ENCODE data around the gene CHMP2A. TPM values are rescaled to one million over a fixed set of nuclear protein-coding genes. Genes with fewer than 3 reads are reported as not detected.

The CHMP2A gene
- total RNA-seq, 1 experiment from 2014 or later, result 112 TPM

DNA sequence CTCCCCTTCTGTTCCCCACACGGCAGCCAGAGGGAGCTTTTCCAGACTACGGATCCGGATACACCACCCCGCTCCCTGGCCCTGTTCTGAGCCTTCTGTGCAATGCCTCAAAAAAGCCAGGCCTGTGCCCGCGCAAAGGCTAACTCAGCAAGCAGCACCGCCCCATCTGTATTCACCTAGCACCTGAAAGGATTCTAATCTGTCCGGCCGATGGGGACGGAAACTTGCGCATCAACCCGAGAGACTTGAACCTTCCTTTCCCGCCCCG lies 35.9 kb downstream of the CHMP2A start:
- no peaks in the 10 kb centered on the region for H3K9me3 Mint-ChIP-seq (ENCODE audit: unreplicated experiment)
- TF ChIP-seq, protein P1, sequence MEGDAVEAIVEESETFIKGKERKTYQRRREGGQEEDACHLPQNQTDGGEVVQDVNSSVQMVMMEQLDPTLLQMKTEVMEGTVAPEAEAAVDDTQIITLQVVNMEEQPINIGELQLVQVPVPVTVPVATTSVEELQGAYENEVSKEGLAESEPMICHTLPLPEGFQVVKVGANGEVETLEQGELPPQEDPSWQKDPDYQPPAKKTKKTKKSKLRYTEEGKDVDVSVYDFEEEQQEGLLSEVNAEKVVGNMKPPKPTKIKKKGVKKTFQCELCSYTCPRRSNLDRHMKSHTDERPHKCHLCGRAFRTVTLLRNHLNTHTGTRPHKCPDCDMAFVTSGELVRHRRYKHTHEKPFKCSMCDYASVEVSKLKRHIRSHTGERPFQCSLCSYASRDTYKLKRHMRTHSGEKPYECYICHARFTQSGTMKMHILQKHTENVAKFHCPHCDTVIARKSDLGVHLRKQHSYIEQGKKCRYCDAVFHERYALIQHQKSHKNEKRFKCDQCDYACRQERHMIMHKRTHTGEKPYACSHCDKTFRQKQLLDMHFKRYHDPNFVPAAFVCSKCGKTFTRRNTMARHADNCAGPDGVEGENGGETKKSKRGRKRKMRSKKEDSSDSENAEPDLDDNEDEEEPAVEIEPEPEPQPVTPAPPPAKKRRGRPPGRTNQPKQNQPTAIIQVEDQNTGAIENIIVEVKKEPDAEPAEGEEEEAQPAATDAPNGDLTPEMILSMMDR (IDR thresholded peaks at IDR 0.05; ENCODE audit: insufficient read depth in 1 of 2, low read depth in 1 of 2, low read length in 1 of 2, severe bottlenecking in 1 of 2, unreplicated experiment in 1 of 2), result peak; percentile 46 to 83
- no TSS peak for BruUV-seq (replicated peaks)
- DNase-seq, result peak; percentile 84
- ChIA-PET CTCF (interaction anchor here (0.9 to 2.2 kb wide), 11 partner anchors 14 to 156 kb away, joined by 3 to 22 read pairs (median 4); partner anchors contain the start of genes CHMP2A, TRIM28, ZNF324B and ZNF497), POLR2A (interaction anchor here (0.6 to 2.2 kb wide), 3 partner anchors 25 to 279 kb away, joined by 3 to 37 read pairs (median 4); partner anchors contain the start of gene TRIM28)
- H3K36me3 Mint-ChIP-seq (ENCODE audit: insufficient read depth, unreplicated experiment), result peaks cover 40% of the 10 kb centered on the region
- peaks cover 20% of the 10 kb centered on the region for H3K4me1 Mint-ChIP-seq (ENCODE audit: low read depth, unreplicated experiment)
- Histone ChIP-seq H3K36me3 (ENCODE audit: control insufficient read depth, insufficient read depth, low read length) (peaks cover 3% of the 10 kb centered on the region; the same call in 1 of the 2 replicates), H3K4me1 (peaks cover 13% of the 10 kb centered on the region), H3K4me3 (ENCODE audit: low read depth, low read length) (peak overlapping the region; percentile 55), H3K9me3 (no peaks in the 10 kb centered on the region), H3K27me3 (replicated peaks; ENCODE audit: control insufficient read depth, insufficient read depth, low read length) (no peaks in the 10 kb centered on the region)
- H3K27ac Mint-ChIP-seq (ENCODE audit: unreplicated experiment), result peak overlapping the region; percentile 85
- peak overlapping the region; percentile 85 for H3K4me3 Mint-ChIP-seq (ENCODE audit: unreplicated experiment)
- H3K27me3 Mint-ChIP-seq (ENCODE audit: insufficient read depth, unreplicated experiment), result no peaks in the 10 kb centered on the region
- intact Hi-C loops (cut with micrococcal nuclease; ENCODE audit: unreplicated experiment), result loop anchor here (1.0 to 2.0 kb wide), 8 partner anchors 19 to 190 kb away; partner anchors contain the start of genes RPS5, TRIM28, UBE2M and ZNF324

DNA sequence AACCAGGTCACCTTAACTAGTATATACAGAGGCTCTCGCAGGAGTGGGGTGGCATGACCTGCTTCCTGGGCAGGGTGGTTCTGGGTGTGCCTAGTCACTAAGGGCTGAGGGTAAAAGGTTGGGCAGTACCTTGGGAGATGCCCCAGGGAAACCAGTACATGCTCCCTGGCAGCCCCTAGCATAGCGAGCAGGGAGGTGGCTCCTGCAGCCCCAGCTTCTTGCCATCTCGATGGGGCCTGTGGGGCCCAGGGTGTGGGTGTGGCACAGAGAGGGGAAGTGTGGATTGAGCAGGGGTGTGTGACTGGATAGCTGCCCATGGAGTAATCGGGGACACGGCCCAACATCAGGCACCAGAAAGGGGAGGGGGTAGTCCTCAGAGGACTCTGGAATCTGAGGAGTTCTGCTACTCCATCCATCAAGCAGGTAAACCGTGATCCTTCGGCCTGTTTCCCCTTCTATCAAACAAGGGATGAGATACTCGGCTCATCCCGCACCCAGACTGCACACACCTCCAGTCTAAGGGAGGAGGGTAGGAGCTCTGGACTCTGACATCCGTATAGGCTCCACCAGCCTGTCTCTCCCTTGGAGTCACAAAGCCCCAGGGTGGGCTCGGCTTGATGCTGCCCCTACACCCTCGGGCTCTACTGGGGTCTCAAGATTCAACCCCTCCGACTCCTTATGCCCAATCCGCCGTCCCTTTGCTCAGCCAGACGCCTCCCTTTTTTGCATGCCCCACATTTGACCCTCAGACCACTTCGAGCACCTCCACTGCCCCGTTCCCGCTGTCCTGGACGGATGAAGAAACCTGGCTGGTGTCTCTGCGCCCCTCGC lies 36.4 kb downstream of the CHMP2A start:
- no peak for DNase-seq
- intact Hi-C loops (cut with micrococcal nuclease; ENCODE audit: unreplicated experiment), result loop anchor here (1.0 to 2.0 kb wide), 8 partner anchors 19 to 190 kb away; partner anchors contain the start of genes RPS5, TRIM28, UBE2M and ZNF324
- TF ChIP-seq, protein P1 (IDR thresholded peaks at IDR 0.05; ENCODE audit: insufficient read depth in 1 of 2, low read depth in 1 of 2, low read length in 1 of 2, severe bottlenecking in 1 of 2, unreplicated experiment in 1 of 2), result no peak
- ChIA-PET CTCF (interaction anchor here (0.9 to 2.2 kb wide), 10 partner anchors 14 to 156 kb away, joined by 3 to 22 read pairs (median 4); partner anchors contain the start of genes CHMP2A, TRIM28, ZNF324B and ZNF497), POLR2A (interaction anchor here (0.6 to 2.2 kb wide), 2 partner anchors 25 to 279 kb away, joined by 4 to 37 read pairs; partner anchors contain the start of gene TRIM28)
- H3K36me3 ChIP-seq (ENCODE audit: control insufficient read depth, insufficient read depth, low read length), result peaks cover 3% of the 10 kb centered on the region; the same call in 1 of the 2 replicates
- no peaks in the 10 kb centered on the region for H3K27me3 Mint-ChIP-seq (ENCODE audit: insufficient read depth, unreplicated experiment)
- H3K9me3 Mint-ChIP-seq (ENCODE audit: unreplicated experiment), result no peaks in the 10 kb centered on the region
- H3K4me1 ChIP-seq, result peaks cover 13% of the 10 kb centered on the region
- H3K27me3 ChIP-seq (replicated peaks; ENCODE audit: control insufficient read depth, insufficient read depth, low read length), result no peaks in the 10 kb centered on the region
- H3K4me3 Mint-ChIP-seq (ENCODE audit: unreplicated experiment), result peak overlapping the region; percentile 85
- no TSS peak for BruUV-seq (replicated peaks)
- H3K27ac Mint-ChIP-seq (ENCODE audit: unreplicated experiment), result peak overlapping the region; percentile 85
- H3K36me3 Mint-ChIP-seq (ENCODE audit: insufficient read depth, unreplicated experiment), result peaks cover 44% of the 10 kb centered on the region
- no peaks in the 10 kb centered on the region for H3K9me3 ChIP-seq
- H3K4me1 Mint-ChIP-seq (ENCODE audit: low read depth, unreplicated experiment), result peaks cover 20% of the 10 kb centered on the region
- H3K4me3 ChIP-seq (ENCODE audit: low read depth, low read length), result peak overlapping the region; percentile 55

DNA sequence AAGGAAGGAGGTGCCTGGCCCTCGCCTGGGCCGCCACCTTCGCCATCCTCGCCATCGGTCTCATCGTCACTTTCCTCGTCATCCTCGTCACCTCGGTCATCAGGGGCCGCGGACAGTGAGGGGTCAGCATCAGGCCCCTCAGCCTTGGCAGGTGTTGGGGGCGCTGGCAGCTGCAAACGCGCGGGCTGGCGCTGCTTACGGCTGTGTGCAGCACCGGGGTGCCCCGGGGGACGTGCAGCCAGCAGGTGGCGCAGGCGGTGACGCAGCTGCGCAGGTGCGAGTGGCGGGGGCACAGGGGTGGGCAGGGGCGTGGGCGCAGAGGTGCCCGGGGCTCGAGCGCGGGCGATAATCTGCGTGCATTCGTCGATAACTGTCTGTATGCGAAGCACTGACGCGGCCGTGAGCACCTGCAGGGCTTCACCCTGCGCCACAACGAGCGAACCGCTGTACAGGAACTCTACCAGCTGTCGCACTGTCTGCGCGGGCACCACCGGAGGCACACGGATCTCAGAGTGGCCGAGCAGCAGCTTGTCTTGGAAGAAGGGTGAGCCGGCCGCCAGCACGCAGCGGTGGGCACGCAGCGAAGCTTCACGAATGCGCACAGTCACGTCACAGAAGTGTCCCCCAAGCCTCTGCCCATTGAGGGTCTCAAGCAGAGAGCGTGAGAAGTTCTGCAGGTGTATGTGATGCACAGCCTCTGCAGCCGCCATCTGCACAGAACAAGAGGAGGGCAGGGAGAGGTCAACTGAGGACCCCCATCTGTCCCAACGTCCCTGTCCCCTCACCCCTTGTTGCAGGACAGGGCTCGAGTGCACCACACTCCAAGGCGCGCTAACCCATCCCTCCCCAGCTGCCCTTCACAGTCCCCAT lies 37.7 kb downstream of the CHMP2A start:
- peaks cover 3% of the 10 kb centered on the region; the same call in 1 of the 2 replicates for H3K36me3 ChIP-seq (ENCODE audit: control insufficient read depth, insufficient read depth, low read length)
- no peaks in the 10 kb centered on the region for H3K27me3 ChIP-seq (replicated peaks; ENCODE audit: control insufficient read depth, insufficient read depth, low read length)
- Mint-ChIP-seq H3K9me3 (ENCODE audit: unreplicated experiment) (no peaks in the 10 kb centered on the region), H3K4me1 (ENCODE audit: low read depth, unreplicated experiment) (peaks cover 23% of the 10 kb centered on the region), H3K27me3 (ENCODE audit: insufficient read depth, unreplicated experiment) (no peaks in the 10 kb centered on the region), H3K27ac (ENCODE audit: unreplicated experiment) (no peak overlapping the region), H3K4me3 (ENCODE audit: unreplicated experiment) (no peak overlapping the region), H3K36me3 (ENCODE audit: insufficient read depth, unreplicated experiment) (peaks cover 52% of the 10 kb centered on the region)
- peaks cover 13% of the 10 kb centered on the region for H3K4me1 ChIP-seq
- POLR2A ChIA-PET, result no interaction called here
- CTCF ChIA-PET, result no interaction called here
- no TSS peak for BruUV-seq (replicated peaks)
- DNase-seq, result no peak
- no peak overlapping the region for H3K4me3 ChIP-seq (ENCODE audit: low read depth, low read length)
- TF ChIP-seq, protein P1 (IDR thresholded peaks at IDR 0.05; ENCODE audit: insufficient read depth in 1 of 2, low read depth in 1 of 2, low read length in 1 of 2, severe bottlenecking in 1 of 2, unreplicated experiment in 1 of 2), result no peak
- H3K9me3 ChIP-seq, result no peaks in the 10 kb centered on the region
- intact Hi-C loops (cut with micrococcal nuclease; ENCODE audit: unreplicated experiment), result no loop called here

All from Caco-2 (cell line).